GM12878 (cell line): ENCODE results near the gene SGMS1. TPM values are rescaled to one million over a fixed set of nuclear protein-coding genes. Genes with fewer than 3 reads are reported as not detected.

ENCODE experiments used
- CHD4 ChIP-seq: fragments of 200-600 bp; sonication (generic); IDR thresholded peaks from 2 replicates; pipeline ENCODE4 v1.6.1; 2016; ENCODE audit warnings: mild to moderate bottlenecking
- IRF4 ChIP-seq: IDR thresholded peaks from 2 replicates; pipeline ENCODE4 v1.6.1; 2011; ENCODE audit warnings: low read depth, low read length
- MLLT1 ChIP-seq: fragments of 450-650 bp; IDR thresholded peaks from 2 replicates; pipeline ENCODE4 v1.6.1; 2016; ENCODE audit warnings: mild to moderate bottlenecking
- NBN ChIP-seq: fragments of 450-650 bp; IDR thresholded peaks from 2 replicates; pipeline ENCODE4 v1.6.1; 2016
- PRDM15 ChIP-seq: fragments of 450-650 bp; formaldehyde crosslinking; IDR thresholded peaks from 2 replicates; pipeline ENCODE4 v1.4.0; 2020; ENCODE audit warnings: mild to moderate bottlenecking, moderate library complexity
- polyA plus RNA-seq, 11 experiments: library from polyadenylated mRNA; depleted of rRNA in 4 of 11; unstranded in 6 of 11; stranded (reverse) in 5 of 11; fragments of >200 nt; fragmentation: Nextera tagmentation in 4 of 11; fragmentation: Illumina TruSeq in 1 of 11; extraction: Ambion mirVana in 4 of 11; extraction: Trizol in 1 of 11; gene quantifications; 1 replicate in 1 of 11; 2 replicates in 10 of 11; pipeline versions ENCODE4 v1.2.1 to v1.2.3, GENCODE V29; 2011 to 2016; ENCODE audit warnings: inconsistent platforms in 2 of 11, missing spikeins in 2 of 11, low read depth in 1 of 11
- total RNA-seq, 4 experiments: library from RNA; depleted of rRNA in 3 of 4; stranded (reverse); fragments of >200 nt in 3 of 4; fragmentation: Illumina TruSeq in 1 of 4; extraction: Trizol in 1 of 4; gene quantifications; 2 replicates each; pipeline versions ENCODE4 v1.2.1 to v1.2.3, GENCODE V29; 2013 to 2021
- TF ChIP-seq, protein P1 (sequence below): fragments of 450-650 bp; formaldehyde crosslinking; IDR thresholded peaks from 2 replicates; pipeline ENCODE4 v1.4.0; 2022; ENCODE audit warnings: mild to moderate bottlenecking, moderate library complexity

The SGMS1 gene
- total and polyA plus RNA-seq, 10 of the 15 experiments (the other 5 are each of a cell fraction or from before 2014, with no cell fraction given): 1.4 to 14.5 (median 4.9) TPM

DNA sequence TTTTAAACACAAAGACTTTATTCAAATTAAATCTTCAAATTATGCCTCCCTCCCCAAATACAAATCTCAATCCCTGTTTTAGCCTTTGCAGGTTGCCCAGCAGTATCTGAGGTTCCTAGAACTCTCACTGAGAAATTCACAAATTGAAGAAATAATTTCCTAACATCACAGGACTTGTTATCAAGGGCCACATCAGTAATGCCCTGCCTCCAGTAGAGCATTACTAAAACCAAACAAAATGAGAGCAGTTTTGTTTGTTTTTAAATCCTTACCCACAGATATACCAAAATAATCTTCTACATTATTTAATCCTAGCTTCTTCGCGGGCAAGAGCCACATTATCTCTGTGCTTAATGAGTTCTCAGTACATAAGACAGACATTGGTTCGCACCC is 152.2 kb downstream of the SGMS1 start (continued):
- no peak for TF ChIP-seq CHD4
- no peak for TF ChIP-seq MLLT1
- no peak for TF ChIP-seq IRF4
- TF ChIP-seq NBN: no peak
- TF ChIP-seq PRDM15 (CRISPR knock-in tag): no peak
- TF ChIP-seq, protein P1, sequence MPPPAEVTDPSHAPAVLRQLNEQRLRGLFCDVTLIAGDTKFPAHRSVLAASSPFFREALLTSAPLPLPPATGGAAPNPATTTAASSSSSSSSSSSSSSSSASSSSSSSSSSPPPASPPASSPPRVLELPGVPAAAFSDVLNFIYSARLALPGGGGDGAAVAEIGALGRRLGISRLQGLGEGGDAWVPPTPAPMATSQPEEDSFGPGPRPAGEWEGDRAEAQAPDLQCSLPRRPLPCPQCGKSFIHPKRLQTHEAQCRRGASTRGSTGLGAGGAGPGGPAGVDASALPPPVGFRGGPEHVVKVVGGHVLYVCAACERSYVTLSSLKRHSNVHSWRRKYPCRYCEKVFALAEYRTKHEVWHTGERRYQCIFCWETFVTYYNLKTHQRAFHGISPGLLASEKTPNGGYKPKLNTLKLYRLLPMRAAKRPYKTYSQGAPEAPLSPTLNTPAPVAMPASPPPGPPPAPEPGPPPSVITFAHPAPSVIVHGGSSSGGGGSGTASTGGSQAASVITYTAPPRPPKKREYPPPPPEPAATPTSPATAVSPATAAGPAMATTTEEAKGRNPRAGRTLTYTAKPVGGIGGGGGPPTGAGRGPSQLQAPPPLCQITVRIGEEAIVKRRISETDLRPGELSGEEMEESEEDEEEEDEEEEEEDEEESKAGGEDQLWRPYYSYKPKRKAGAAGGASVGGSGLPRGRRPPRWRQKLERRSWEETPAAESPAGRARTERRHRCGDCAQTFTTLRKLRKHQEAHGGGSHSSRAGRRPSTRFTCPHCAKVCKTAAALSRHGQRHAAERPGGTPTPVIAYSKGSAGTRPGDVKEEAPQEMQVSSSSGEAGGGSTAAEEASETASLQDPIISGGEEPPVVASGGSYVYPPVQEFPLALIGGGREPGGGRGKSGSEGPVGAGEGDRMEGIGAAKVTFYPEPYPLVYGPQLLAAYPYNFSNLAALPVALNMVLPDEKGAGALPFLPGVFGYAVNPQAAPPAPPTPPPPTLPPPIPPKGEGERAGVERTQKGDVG (CRISPR knock-in tag): no peak
